ENCODE results near the gene PRKAR2B. TPM values are rescaled to one million over a fixed set of nuclear protein-coding genes. Genes with fewer than 3 reads are reported as not detected.
"Not testable (repeated sequence)": the region's sequence is repeated elsewhere in the genome, so short reads cannot be mapped to it uniquely, and the experiment has no call there.

The PRKAR2B gene
- total and polyA plus RNA-seq, 5 donors: 32.3 to 57.8 (median 45.2) TPM

DNA sequence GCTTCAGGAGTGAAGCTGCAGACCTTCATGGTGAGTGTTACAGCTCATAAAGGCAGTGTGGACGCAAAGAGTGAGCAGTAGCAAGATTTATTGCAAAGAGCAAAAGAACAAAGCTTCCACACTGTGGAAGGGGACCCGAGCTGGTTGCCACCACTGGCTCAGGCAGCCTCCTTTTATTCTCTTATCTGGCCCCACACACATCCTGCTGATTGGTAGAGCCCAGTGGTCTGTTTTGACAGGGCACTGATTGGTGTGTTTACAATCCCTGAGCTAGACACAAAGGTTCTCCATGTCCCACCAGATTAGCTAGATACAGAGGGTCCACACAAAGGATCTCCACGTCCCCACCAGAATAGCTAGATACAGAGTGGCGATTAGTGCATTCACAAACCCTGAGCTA is 2.7 kb upstream of the PRKAR2B start:
- H3K4me3 ChIP-seq (ENCODE audit: low read length); ATAC-seq; DNase-seq; H3K4me1 ChIP-seq (ENCODE audit: control insufficient read depth, insufficient read depth, low read length); H3K27ac ChIP-seq (ENCODE audit: low read length); H3K9me3 ChIP-seq (ENCODE audit: control insufficient read depth, low read length); intact Hi-C loops (cut with DNase I); H3K27me3 ChIP-seq (ENCODE audit: control insufficient read depth, insufficient read depth): not testable (repeated sequence)
- WGBS: 82% methylated on average over 4 of the region's 4 CpGs

DNA sequence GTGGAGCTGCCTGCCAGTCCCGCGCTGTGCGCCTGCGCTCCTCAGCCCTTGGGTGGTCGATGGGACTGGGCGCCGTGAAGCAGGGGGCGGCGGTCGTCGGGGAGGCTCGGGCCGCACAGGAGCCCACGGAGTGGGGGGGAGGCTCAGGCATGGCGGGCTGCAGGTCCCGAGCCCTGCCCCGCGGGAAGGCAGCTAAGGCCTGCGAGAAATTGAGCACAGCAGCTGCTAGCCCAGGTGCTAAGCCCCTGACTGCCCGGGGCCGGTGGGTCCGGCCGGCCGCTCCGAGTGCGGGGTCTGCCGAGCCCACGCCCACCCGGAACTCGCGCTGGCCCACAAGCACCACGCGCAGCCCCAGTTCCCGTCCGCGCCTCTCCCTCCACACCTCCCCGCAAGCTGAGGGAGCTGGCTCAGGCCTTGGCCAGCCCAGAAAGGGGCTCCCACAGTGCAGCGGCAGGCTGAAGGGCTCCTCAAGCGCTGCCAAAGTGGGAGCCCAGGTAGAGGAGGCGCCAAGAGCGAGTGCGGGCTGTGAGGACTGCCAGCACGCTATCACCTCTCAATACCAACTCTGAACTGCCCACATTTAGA is 2.1 kb upstream of the PRKAR2B start:
- H3K9me3 ChIP-seq (ENCODE audit: control insufficient read depth, low read length); H3K4me1 ChIP-seq (ENCODE audit: control insufficient read depth, insufficient read depth, low read length); intact Hi-C loops (cut with DNase I); H3K4me3 ChIP-seq (ENCODE audit: low read length); H3K27ac ChIP-seq (ENCODE audit: low read length); ATAC-seq; H3K27me3 ChIP-seq (ENCODE audit: control insufficient read depth, insufficient read depth): not testable (repeated sequence)
- DNase-seq: peak in 1 of 3 donors; percentile 50
- WGBS: 98% methylated on average over 43 of the region's 43 CpGs

DNA sequence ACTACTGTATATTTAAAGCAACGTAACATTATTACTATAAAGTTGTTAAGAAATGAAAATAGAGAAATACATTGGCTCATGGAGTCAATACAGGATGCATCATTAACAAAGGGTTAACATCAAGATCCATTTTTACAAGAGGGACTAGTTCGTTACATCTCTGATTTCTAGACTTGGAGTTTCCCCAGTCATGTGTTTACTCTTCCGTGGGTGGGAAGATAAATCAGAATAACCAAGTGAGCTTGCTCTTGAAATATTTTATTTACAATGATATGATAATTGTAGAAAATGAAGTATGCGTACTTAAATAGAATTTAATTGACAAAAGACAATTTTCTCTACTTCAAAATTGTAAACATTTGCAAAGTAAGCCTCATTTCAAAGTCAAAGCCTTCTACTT is 1.0 kb upstream of the PRKAR2B start:
- Histone ChIP-seq H3K9me3 (ENCODE audit: control insufficient read depth, low read length) (no peaks in the 10 kb centered on the region), H3K4me3 (ENCODE audit: low read length) (no peak overlapping the region), H3K27ac (ENCODE audit: low read length) (no peak overlapping the region), H3K4me1 (ENCODE audit: control insufficient read depth, insufficient read depth, low read length) (peaks cover 2% of the 10 kb centered on the region), H3K27me3 (ENCODE audit: control insufficient read depth, insufficient read depth) (no peaks in the 10 kb centered on the region)
- 41% methylated on average over 4 of the region's 4 CpGs for whole genome bisulfite sequencing
- intact Hi-C loops (cut with DNase I): no loop called here
- ATAC-seq (no peak), DNase-seq (no peak)

DNA sequence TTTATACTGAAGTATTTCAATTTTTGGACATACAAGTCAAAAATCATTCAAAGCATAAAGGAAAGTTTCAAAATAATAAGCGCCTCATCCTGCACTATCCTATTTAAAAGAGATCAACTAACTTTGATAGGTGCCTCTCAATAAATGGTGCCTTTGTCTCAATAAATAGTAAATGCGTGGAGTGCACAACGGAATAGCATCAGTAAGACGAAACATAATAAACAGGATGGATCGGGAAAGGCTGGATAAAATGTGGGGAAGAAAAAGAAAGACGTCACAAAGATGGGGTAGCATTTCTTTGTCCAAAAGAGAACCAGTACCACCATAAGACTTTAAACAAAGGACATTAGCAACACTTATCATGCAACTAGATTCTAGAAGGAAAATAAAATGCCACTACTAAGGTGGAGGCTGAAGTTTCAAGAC is 571 bp upstream of the PRKAR2B start:
- Histone ChIP-seq H3K4me1 (ENCODE audit: control insufficient read depth, insufficient read depth, low read length) (peaks cover 2% of the 10 kb centered on the region), H3K9me3 (ENCODE audit: control insufficient read depth, low read length) (no peaks in the 10 kb centered on the region), H3K27me3 (ENCODE audit: control insufficient read depth, insufficient read depth) (no peaks in the 10 kb centered on the region), H3K4me3 (ENCODE audit: low read length) (peak overlapping the region; percentile 91), H3K27ac (ENCODE audit: low read length) (peak overlapping the region; percentile 46)
- no peak for ATAC-seq
- no peak for DNase-seq
- 19% methylated on average over 6 of the region's 6 CpGs for WGBS
- intact Hi-C loops (cut with DNase I): no loop called here

DNA sequence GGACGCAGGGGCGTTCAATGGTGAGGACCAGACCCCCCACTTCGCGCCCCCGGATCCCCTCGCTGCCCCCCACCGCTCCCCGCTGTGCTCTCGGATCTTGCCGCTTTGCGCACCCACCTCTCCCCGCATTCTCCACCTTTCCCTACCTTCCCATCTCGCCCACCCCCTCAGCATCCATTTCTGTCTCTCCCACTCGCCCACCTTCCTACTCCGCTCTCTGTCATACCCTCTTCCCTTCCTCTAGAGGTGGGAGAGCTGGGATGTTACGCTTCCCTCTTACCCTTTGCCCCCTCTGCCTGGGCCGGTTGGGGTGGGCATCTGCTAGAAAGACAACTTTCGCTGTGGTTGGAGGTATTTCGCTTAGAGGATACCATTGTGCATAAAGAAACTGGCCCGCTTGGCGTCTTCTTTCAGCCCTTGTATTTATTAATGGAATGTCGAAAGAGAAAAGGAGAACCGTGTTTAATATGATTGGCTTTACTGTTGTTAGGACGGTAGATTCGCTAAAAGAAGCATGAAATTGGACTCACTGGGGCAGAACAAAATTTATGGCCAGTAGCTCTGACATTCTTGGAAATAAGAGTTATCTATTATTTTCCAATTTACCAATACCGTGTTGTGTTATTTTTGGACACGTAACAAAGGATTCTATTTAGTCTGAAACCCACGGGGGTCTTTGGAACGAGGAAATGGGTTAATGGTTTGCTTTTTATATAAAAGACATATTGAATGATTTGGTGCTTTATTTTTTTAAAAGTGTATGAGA is 873 bp downstream of the PRKAR2B start:
- 1% methylated on average over 29 of the region's 29 CpGs for WGBS
- intact Hi-C loops (cut with DNase I): no loop called here
- Histone ChIP-seq H3K27me3 (ENCODE audit: control insufficient read depth, insufficient read depth) (no peaks in the 10 kb centered on the region), H3K27ac (ENCODE audit: low read length) (peak overlapping the region; percentile 47), H3K4me3 (ENCODE audit: low read length) (peak overlapping the region; percentile 91), H3K4me1 (ENCODE audit: control insufficient read depth, insufficient read depth, low read length) (peaks cover 2% of the 10 kb centered on the region), H3K9me3 (ENCODE audit: control insufficient read depth, low read length) (no peaks in the 10 kb centered on the region)
- DNase-seq (peak in 1 of 3 donors; percentile 28), ATAC-seq (peak; percentile 10 to 41)

DNA sequence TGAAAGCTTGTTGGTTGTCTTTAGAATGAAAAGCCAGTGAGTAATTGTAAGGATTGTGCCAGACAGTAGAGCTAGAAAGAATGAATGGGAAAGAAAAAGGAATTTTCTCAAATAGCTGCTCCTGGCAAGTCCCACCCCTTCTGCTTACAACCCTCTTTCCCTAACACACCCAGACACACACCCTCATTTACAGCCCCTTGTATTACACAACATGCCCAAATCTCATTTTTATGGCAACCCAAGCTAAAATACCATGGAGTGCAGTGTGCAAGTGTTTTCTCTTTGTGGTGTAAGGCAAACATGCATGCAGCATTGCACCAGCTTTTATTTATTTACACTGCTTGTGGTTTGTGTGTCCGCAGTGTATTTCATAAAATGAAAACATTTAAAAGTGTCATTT is 1.5 kb downstream of the PRKAR2B start:
- 55% methylated on average over 1 of the region's 1 CpG for WGBS
- ATAC-seq: peak; percentile 10 to 43
- intact Hi-C loops (cut with DNase I): no loop called here
- Histone ChIP-seq H3K27me3 (ENCODE audit: control insufficient read depth, insufficient read depth) (no peaks in the 10 kb centered on the region), H3K27ac (ENCODE audit: low read length) (no peak overlapping the region), H3K4me3 (ENCODE audit: low read length) (peak overlapping the region; percentile 91), H3K9me3 (ENCODE audit: control insufficient read depth, low read length) (no peaks in the 10 kb centered on the region), H3K4me1 (ENCODE audit: control insufficient read depth, insufficient read depth, low read length) (peaks cover 2% of the 10 kb centered on the region)
- DNase-seq: no peak

DNA sequence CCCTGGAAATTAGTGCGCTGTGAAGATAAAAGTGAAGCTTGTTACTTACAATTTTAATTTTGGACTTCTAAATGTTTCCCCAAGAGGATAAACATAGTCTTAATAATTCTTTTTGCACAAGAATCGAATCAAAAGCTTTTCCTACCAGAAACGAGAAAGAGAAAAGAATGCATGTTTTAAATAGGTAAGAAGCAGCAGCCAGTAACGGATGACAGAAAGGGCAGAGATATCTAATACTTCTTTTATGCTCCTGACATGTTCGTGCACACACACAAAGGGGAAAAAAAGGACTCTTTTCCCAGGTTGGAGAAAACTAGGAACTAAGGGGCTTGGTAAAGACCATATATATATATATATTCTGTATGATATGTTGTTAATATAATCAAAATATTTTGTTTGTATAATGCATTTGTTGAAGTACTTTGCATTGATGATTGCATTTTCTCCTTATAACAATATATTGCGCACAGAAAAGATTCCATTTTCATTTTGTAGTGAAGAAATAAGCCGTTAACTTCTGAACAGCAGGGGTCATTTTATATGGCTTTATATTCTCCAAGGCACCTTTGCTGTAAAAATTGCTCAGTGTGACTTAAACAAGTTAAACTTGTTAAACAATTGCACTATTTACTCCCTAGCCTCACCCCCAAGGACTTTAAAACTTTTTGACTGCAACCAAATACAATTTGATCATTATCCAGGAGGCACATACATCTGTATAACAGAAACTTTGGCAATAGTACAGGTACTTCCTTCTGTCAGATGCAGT is 2.2 kb downstream of the PRKAR2B start:
- peak overlapping the region; percentile 91 for H3K4me3 ChIP-seq (ENCODE audit: low read length)
- peaks cover 2% of the 10 kb centered on the region for H3K4me1 ChIP-seq (ENCODE audit: control insufficient read depth, insufficient read depth, low read length)
- no peak for ATAC-seq
- WGBS: 77% methylated on average over 7 of the region's 7 CpGs
- H3K27me3 ChIP-seq (ENCODE audit: control insufficient read depth, insufficient read depth): no peaks in the 10 kb centered on the region
- intact Hi-C loops (cut with DNase I): no loop called here
- H3K9me3 ChIP-seq (ENCODE audit: control insufficient read depth, low read length): no peaks in the 10 kb centered on the region
- DNase-seq: no peak
- H3K27ac ChIP-seq (ENCODE audit: low read length): no peak overlapping the region

DNA sequence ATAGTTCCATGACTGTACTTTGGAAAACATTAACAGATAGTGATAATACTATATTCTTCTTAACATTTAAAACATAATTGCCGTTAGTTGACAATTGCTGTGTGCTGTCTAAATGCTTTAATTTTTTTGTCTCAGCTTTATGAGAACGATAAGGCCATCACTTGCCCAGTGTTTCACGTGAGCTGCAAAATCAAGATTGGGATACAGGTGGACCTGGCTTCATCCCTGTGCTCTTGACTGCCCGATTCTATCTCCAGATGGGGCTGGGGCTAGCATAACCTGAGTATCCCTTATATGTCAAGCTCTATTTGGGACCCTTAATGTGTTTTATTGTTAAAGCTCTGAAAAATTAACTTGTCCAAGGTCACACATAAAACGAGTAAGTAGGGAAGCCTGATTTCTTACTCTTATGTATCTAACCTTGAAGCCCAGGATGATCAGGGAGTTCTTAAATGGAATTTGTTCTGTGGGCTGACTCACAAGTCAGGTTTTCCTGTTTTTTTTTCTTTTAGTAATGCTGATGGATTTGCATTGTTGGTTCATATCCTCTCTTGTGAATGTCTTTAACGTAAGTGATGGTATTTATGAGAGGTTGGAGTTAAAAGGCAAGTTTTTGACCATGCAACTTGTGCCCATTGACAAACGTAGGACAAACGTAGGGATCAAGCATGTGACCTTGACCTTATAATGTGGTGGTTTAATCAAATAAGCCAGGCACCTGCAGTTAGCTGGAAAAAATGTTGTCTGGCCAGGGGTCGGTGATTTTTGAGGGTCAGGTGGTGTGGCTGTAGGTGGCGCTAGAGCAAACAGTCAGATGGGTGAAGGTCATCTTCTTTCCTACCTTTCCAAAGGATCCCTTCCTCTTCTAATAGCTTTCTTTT is 3.6 kb downstream of the PRKAR2B start:
- Histone ChIP-seq H3K27me3 (ENCODE audit: control insufficient read depth, insufficient read depth) (no peaks in the 10 kb centered on the region), H3K27ac (ENCODE audit: low read length) (no peak overlapping the region), H3K4me3 (ENCODE audit: low read length) (no peak overlapping the region), H3K4me1 (ENCODE audit: control insufficient read depth, insufficient read depth, low read length) (peaks cover 2% of the 10 kb centered on the region), H3K9me3 (ENCODE audit: control insufficient read depth, low read length) (no peaks in the 10 kb centered on the region)
- ATAC-seq (no peak), DNase-seq (no peak)
- intact Hi-C loops (cut with DNase I): no loop called here
- WGBS: 84% methylated on average over 10 of the region's 10 CpGs

DNA sequence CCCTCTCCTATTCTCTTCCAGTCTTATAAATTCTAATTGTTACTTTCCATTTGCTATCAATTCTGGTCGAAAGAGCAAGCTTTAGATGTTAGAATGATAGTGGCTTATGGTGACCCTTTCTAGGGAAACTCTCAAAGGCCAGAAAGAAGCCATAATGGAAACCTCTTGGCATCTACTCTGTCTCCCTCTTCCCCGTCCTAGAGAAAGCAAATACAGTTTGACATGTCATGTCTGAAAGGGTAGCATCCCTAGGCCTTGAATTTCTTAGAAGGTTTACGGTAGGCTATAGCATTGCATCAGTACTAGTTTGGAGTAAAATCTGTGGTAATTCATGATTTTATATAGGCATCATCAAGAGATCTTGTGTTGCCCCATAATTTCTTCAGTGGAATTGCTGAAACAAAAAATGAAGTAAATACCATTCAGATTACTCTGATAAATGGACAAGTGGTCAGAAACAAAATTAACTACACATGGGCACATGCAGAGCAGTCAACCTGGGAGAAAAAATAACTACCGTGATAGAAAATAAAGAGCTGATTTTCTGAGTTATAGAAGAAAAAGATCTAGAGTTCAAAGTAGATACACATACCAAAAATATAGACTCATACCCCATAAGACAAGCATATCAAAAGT is 4.4 kb downstream of the PRKAR2B start:
- Histone ChIP-seq H3K27me3 (ENCODE audit: control insufficient read depth, insufficient read depth) (no peaks in the 10 kb centered on the region), H3K4me3 (ENCODE audit: low read length) (no peak overlapping the region), H3K4me1 (ENCODE audit: control insufficient read depth, insufficient read depth, low read length) (peaks cover 2% of the 10 kb centered on the region), H3K9me3 (ENCODE audit: control insufficient read depth, low read length) (no peaks in the 10 kb centered on the region), H3K27ac (ENCODE audit: low read length) (no peak overlapping the region)
- no peak for DNase-seq
- 96% methylated on average over 4 of the region's 4 CpGs for WGBS
- no peak for ATAC-seq
- intact Hi-C loops (cut with DNase I): no loop called here

DNA sequence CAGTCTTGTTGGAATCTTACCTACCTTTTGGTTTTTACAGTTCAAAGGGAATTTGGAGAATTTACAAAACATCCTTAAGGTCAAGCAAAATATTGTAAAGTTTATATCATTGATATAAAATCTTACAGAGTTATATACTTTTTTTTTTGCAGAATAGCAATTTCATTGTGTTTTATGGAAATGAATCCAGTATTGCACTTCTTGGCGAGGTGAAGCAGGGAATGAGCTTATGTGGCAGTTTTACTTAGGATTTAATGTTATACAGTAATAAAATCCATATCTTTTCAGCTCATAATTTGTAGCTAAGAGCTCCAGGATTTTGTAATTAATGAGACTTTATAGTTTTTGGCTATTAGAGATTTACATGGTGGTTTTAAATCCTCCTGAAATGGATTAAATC is 5.0 kb downstream of the PRKAR2B start:
- Histone ChIP-seq H3K27ac (ENCODE audit: low read length) (no peak overlapping the region), H3K4me1 (ENCODE audit: control insufficient read depth, insufficient read depth, low read length) (peaks cover 2% of the 10 kb centered on the region)

More for the DNA sequence above, 5.0 kb downstream of the PRKAR2B start:
- Histone ChIP-seq H3K27me3 (ENCODE audit: control insufficient read depth, insufficient read depth) (no peaks in the 10 kb centered on the region), H3K9me3 (ENCODE audit: control insufficient read depth, low read length) (no peaks in the 10 kb centered on the region), H3K4me3 (ENCODE audit: low read length) (no peak overlapping the region)
- DNase-seq (no peak), ATAC-seq (no peak)
- intact Hi-C loops (cut with DNase I): no loop called here
- WGBS: 93% methylated on average over 1 of the region's 1 CpG
